Activated CD4-positive, alpha-beta T cell treated with anti-CD3 and anti-CD28 coated beads, Interleukin-2, amount 50 U/mL, for 4 hours (primary cell): ENCODE results near the gene MAML3.

Source experiments
- DNase-seq, 2 experiments: peaks; one replicate each; pipeline ENCODE4 v3.0.0-alpha.2; 2020

The MAML3 gene

GRCh38 chr4:139668036-139668435 lies 485.9 kb downstream of the MAML3 start:
- no peak for DNase-seq
